ENCODE results near the gene TAB2.
"Not testable (repeated sequence)": the region's sequence is repeated elsewhere in the genome, so short reads cannot be mapped to it uniquely, and the experiment has no call there.

Gene TAB2

GRCh38 chr6:149335924-149336608 lies 18.6 kb downstream of the TAB2 start:
- no peak for DNase-seq

DNA sequence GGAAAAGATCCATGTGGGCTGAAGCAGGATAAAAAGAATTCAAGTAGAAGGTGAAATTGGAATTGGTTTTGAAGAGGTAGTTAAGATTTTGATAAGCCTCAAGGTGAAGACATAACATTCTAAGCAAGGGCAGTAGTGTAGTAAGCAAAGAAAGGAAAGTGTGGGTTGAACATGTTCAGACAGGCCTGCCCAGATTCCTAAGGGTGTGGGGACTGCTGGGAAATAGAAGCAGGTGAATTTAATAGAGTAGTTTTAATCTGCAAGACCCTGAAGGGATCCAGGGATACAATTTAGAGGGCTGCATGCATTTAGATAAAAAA lies 19.1 kb downstream of the TAB2 start:
- no peak for DNase-seq

GRCh38 chr6:149337320-149337719 lies 19.8 kb downstream of the TAB2 start:
- DNase-seq, result no peak

GRCh38 chr6:149340200-149340599 lies 22.7 kb downstream of the TAB2 start:
- DNase-seq, result no peak

DNA sequence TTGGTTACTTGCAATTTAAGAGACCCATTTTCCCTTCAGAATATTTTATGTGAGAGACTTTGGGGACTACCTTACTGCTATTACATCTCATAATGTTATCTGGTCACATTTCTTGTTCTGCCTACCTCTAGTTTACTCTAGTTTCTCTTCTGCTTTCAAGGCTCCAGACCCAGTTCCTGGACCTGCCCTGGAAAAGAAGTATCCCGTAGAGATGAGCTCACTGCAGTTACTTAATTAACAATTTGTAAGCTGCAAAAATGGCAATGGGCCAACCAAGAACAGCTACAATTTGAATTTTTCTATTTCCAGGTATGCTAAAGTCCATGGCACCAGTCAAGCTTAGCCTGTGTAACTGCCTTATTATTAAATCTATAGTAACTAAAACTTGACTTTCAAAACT lies 25.0 kb downstream of the TAB2 start:
- no peak for DNase-seq

DNA sequence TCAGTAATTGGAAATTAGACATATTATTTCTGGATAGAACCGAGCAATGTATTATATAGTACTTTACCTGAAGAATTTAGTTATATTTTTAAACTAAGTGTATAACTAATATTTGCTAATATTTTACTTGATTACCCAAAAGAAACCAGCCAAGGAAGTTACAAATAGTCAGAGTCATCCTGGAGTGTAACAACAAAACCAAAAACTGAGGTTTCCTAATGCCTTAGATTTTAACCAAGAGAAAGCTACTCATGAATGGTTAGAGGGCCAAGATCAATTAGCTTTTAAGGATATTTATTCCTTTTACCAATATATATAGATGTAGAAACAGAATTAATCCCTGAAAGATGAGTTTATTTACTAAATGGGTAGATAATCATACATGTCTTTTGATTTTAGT lies 26.0 kb downstream of the TAB2 start:
- DNase-seq, result no peak

DNA sequence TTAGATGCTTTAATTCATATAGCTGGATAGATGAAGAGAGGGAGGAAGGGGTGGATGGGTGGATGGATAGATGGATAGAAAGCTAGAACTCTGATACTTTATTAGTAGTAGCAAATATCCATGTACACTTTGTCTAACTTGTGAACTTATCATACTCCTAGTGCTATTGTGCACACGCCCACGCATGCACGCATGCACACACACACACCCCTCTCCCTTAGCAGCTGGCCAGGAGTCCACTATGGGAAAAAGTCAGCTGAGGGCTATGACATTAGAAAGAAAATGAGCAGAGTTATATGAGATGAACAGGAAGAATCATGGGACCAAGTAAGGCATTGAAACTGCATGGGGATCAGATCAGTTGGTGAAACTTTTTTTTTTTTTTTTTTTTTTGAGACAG lies 28.6 kb downstream of the TAB2 start:
- DNase-seq, result no peak

GRCh38 chr6:149347067-149347466 lies 29.6 kb downstream of the TAB2 start:
- no peak for DNase-seq

- DNase-seq, result not testable (repeated sequence)
These were observed 31.8 kb downstream of the TAB2 start for GRCh38 chr6:149349279-149349678.

DNA sequence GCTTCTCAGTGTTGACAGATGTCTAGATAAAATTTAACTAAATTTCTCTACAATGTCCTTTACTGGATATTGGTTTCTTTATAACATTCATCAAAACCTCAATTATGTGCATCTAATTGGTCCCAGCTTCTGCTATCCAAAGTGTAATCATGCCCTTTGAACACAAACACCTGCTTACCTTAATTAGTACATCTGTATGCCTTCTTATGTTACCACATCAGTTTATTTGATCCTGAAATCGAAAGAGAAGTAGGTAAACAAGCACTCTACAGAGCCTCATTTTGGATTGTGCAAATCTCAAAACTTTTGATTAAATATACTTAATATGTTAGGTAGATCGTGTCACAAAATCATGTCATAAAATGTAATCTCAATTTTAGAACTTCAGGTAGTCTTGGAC lies 36.5 kb downstream of the TAB2 start:
- peak; percentile 69 for DNase-seq

DNA sequence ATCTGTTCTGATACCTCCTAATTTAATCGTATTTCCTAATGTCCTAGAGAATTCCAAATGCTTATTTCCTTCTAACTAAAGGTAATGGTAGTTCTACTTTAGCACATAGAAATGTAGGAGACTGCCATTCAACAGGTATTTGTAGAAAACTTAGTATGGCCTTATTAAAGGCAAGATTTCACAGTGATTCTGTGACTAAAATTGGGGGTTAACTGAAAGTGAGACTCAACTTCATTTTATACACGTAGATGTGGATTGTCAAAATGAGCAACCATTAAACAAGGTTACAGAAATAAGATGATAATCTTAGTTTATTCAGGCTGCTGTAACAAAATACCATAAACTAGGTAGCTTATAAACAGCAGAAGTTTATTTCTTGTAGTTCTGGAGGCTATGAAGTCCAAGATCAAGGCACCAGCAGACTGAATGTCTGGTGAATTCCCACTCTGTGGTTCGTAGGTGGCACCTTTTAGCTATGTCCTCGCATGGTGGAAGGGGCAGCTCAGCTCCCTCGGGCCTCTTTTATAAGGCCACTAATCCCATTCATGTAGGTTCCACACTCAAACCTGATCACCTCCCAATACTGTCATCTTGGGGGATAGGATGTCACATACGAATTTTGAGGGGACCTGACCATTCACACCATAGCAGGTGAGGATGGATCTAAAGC lies 38.7 kb downstream of the TAB2 start:
- no peak for DNase-seq

GRCh38 chr6:149357726-149358538 lies 40.4 kb downstream of the TAB2 start:
- DNase-seq, result no peak

DNA sequence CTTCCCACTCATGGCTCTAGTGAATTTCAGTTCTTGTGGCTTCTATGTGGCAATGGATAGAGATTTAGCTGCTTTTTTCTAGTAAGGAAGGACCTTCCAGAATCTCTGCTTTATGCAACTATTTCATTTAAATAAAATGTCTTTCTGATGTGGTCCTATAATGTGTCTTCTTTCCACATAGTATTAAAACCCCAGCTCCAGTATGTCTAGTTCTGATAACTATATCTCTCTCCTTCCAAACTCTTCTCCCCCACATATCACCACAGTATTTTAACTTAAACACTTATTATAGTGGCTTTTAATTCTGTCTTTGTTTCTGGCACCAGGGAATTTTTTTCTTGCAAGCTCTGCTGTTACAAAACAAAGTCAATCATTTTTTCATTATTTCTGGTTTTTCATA lies 41.9 kb downstream of the TAB2 start:
- no peak for DNase-seq

GRCh38 chr6:149360536-149360935 lies 43.0 kb downstream of the TAB2 start:
- DNase-seq, result no peak

GRCh38 chr6:149362289-149362688 lies 44.8 kb downstream of the TAB2 start:
- DNase-seq, result no peak

DNA sequence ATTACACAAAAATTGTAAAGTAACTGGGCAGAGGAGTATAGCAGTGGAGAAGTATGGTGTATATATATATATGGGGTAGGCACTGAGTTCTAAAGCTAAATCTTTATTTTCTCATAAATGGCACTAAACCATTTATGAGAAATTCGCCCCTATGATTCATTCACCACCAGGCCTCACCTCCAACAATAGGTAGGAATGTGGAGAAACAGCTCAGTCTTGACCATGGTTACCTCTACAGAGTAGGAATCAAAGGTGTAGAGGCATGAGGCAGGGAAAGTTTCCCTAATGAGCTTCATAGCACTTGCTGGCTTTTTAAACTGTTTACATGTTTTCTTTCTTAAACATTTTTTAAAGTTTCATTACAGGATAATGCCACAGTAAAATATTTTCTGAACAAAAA lies 45.6 kb downstream of the TAB2 start:
- DNase-seq, result no peak

DNA sequence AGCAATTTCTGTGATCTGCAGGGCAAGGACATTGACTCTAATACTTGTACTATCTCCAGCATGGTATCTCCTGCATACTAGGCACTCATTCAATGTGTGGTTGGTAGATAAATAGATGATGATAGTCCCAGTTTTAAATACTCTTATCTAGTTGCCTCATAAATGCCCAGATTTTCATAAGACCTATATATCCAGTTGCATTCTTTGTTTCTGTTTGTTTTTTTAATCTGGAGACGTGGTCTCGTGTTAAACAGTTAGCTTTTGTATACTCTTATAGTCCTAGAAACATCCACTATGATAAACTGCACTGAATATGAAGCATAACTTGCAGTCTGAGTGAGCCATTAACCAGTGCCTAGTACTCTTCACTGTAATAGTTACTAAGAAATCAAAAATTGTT lies 47.0 kb downstream of the TAB2 start:
- no peak for DNase-seq

DNA sequence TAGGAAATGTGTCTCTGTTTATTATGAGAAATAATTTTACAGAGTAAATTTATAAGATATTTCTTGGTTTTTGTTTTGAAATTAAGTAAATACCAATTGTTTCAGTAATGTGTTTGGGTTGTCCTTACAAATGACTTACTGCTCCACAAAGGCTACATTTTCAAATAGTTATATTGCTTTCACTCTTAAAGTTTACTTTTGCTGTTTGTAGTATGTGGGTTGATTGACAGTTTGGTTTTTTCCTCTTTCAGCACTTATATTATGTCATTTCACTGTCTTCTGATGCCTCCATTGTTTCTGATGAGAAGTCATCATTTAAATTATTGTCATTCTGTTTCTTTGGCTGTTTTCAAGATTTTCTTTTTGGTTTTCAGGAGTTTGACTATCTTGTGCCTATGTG lies 47.7 kb downstream of the TAB2 start:
- no peak for DNase-seq

- no peak for DNase-seq
These were observed 48.9 kb downstream of the TAB2 start for GRCh38 chr6:149366267-149366921.

DNA sequence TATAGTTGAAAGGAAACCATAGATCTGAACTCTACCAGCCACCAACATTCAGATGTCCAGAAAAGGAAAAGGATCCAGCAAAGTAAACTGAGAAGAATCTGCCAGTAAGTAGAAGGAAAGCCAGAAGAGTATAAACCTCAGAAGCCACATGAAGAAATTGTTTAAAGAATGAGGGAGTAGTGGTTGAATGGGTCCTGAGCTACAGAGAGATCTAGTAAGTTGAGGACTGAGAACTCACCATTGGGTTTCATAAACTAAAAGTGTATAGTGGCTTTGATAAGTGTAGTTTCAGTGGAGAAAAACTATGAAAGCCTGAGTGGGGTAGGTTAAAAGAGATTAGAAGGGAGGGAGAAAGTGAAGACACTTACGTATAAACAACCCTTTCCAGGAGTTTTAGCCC lies 50.6 kb downstream of the TAB2 start:
- no peak for DNase-seq

- DNase-seq, result no peak
These were observed 53.6 kb downstream of the TAB2 start for GRCh38 chr6:149371154-149371553.

- no peak for DNase-seq
These were observed 54.5 kb downstream of the TAB2 start for GRCh38 chr6:149372062-149372461.

GRCh38 chr6:149373511-149373910 lies 56.0 kb downstream of the TAB2 start:
- DNase-seq, result no peak

DNA sequence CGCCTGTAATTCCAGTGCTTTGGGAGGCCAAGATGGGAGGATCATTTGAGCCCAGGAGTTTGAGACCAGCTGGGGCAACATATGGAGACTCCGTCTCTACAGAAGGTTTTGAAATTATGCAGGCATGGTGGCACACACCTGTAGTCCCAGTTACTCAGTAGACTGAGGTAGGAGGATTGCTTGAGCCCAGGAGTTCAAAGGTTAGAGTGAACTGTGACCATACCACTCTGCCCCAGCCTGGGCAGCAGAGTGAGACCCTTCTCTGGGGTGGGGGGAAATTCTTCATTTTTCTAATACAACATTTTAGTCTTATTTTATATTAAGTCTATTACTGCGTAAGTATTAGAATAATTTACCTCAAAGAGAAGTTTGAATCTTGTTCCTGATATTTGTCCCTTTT lies 62.5 kb downstream of the TAB2 start:
- no peak for DNase-seq
